Adipose tissue (tissue), 3 donors: ENCODE results near the gene ASZ1. TPM values are rescaled to one million over a fixed set of nuclear protein-coding genes. Genes with fewer than 3 reads are reported as not detected.

Source experiments
- H3K27ac ChIP-seq: one replicate; pipeline ENCODE4 v1.5.1; 2013; ENCODE audit warnings: low read depth, low read length
- WGBS, 3 donors: extraction: QIAGEN DNeasy Blood & Tissue Kit; methylation state at CpG; one replicate each; pipeline ENCODE4 v1.1.7; 2013; 5-methylcytosine and 5-hydroxymethylcytosine counted together
- polyA plus RNA-seq, 3 donors: library from polyadenylated mRNA; stranded (reverse); fragments of 200-250 nt; gene quantifications; one replicate each; pipeline ENCODE4 v1.2.3, GENCODE V29; 2013
- donor health status: healthy with polysubstance abuse.
- donor health status: Bipolar disorder and iron deficiency.
- donor health status: healthy.

The ASZ1 gene
- polyA plus RNA-seq, 3 donors, result not detected

DNA sequence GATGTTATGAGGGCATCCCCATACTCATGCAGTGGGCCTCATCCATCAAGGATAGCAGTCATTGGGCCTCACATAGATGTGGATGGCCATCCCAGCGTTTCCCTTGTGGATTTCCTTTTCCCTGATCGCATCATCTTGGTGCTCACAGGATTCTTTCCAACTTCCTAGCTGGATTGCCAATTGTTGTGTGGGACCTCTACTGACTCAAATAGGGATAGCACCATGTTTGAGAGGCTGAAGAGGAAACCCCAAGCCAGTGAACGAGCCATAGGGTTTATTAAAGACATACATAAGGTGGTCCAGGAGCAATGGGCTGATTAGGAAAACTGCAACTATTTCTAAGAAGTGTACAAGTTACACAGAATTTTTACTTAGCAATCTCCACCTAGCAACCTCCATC is 21.8 kb downstream of the ASZ1 start:
- 74 to 76% (median 75%) methylated on average over 3 of the region's 3 CpGs for WGBS, 3 donors
- H3K27ac ChIP-seq, result no peak overlapping the region

DNA sequence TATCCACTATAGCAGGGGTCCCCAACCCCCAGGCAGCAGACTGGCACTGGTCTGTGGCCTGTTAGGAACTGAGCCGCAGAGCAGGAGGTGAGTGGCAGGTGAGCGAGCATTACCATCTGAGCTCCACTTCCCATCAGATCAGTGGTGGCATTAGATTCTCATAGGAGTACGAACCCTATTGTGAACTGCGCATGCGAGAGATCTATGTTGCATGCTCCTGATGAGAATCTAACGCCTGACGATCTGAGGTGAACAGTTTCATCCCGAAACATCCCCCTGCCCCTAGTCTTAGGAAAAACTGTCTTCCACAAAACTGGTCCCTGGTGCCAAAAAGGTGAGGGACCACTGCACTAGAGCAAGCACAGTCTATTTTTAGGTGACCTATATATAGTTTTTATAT is 23.6 kb downstream of the ASZ1 start:
- WGBS, 3 donors, result 92 to 94% (median 94%) methylated on average over 8 of the region's 8 CpGs
- no peak overlapping the region for H3K27ac ChIP-seq

DNA sequence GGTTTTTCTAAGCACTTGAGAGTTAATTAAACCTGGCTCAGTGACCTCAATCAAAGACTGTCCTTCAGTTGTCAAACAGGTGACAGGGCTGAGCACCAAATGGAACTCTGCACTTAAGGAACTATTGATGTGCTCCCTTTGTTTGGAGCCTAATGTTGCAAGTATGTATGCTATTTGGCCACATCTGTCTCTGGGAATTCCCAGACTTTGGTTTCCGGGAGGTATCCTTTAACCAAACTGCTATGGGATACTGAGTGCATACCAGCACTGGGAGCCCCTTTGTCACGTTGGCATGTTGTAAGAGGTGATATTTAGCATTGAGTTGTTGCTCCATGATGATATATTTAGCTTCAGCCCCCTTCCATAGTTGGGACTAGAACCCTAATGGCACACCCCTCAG is 25.2 kb downstream of the ASZ1 start:
- 60 to 72% (median 68%) methylated on average over 2 of the region's 2 CpGs for whole genome bisulfite sequencing, 3 donors
- no peak overlapping the region for H3K27ac ChIP-seq

DNA sequence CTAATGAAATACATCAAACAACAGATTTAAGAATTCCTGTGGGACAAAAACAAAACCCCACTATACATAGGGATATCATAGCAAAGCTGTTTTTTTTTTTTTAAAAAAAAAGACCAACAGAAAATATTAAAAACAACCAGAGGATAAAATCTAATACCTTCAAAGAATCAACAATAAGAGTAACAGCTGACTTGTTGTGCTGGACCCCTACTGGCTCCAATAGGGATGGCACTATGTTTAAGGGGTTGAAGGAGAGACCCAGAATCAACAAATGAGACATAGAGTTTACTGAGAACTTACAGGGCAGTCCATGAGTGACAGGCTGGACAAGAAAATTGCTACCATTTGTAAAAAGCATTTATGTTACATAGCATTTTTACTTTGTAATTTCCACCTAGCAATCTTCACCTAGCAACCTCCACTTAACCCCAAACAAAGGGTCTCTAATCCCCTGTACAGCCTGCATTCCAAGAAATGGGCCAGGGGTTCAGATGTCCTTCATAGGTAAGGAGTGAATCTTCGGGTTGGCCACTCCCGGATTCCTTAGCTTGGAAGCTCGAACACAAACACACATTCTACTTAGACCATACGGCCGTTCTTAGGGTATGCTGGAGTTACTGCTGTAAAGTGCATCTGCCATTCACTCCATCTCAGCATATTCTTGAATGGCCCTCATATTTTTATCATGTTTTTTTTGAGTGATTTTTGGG is 25.8 kb downstream of the ASZ1 start:
- WGBS, 3 donors, result 71 to 86% (median 84%) methylated on average over 5 of the region's 5 CpGs
- no peak overlapping the region for H3K27ac ChIP-seq

DNA sequence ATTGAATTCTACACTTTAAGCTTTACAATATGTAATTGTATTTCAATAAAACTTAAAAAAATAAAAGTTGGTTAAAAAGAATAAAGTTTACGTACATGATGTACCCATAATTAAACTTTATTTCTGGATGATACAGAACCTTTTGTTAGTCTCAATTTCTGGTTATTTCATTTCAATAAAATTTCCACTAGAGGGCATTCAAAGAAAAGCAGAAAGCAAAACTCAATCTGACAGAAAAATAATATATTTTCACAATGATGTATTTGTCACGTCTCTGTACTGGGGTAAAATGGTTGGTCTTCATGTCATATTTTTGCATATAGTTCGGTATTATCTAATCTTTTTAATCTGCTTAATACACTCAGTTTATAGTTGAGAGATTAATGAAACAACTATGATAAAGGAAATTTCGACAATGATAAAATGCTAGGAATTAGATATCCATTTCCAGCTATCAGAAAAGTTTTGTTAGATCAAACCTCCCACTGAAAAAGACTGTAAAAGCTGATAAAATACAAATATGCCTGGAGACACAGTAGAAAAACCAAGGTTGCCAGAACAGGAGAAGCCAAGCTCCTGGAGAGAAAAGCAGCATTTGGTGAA is 27.4 kb downstream of the ASZ1 start:
- WGBS, 3 donors, result 27 to 47% (median 46%) methylated on average over 4 of the region's 4 CpGs
- no peak overlapping the region for H3K27ac ChIP-seq

DNA sequence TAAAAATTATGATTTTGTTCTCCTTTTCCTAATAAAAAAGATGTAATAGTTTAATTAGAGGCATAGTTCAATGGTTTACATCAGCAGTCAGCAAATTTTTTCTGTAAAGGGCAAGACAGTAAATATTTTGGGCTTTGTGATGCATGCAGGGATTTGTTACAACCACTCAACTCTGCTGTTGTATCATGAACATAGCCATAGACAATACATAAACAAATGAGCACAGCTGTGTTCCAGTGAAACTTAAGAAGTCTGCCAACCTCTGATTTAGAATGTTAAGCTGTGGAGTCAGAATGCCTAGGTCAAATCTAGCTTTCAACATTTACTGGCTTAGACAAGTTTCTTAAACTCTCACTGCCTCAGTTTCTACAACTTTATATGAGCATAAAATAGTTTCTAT is 31.6 kb downstream of the ASZ1 start:
- no peak overlapping the region for H3K27ac ChIP-seq

DNA sequence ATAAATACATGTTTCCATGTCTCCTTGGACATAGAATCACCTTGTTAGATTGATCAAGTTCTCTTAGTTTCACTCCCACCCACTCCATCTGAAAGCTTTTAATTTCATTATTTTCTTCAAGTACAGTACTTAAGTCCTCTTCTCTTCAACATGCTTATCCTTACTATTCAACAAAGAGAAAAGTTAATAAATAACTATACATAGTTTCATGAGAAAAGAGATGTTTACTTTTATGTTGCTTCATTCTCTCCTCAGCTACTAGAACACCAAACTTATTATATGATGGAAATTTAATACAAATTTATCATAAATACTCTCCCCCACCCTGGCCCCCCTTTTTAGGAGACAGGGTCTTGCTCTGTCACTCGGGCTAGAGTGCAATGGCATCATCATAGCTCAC is 33.5 kb downstream of the ASZ1 start:
- H3K27ac ChIP-seq, result no peak overlapping the region
- WGBS, 3 donors, result 45 to 80% (median 68%) methylated on average over 1 of the region's 1 CpG

DNA sequence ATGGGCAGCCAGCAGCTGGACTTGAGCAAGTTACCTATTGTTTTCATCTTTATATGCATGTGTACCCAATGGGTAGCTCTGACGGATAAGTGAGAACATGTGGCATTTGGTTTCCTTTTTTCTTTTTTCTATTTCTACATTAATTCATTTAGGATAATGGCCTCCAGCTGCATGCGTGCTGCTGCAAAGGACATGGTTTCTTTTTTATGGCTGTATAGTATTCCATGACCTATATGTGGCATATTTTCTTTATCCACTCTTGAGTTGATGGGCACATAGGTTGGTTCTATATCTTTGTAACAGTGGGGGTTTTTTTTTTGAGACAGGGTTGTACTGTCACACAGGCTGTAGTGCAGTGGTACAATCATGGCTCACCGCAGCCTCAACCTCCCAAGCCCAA is 37.4 kb downstream of the ASZ1 start:
- WGBS, 3 donors, result 94 to 98% (median 98%) methylated on average over 3 of the region's 3 CpGs
- no peak overlapping the region for H3K27ac ChIP-seq

DNA sequence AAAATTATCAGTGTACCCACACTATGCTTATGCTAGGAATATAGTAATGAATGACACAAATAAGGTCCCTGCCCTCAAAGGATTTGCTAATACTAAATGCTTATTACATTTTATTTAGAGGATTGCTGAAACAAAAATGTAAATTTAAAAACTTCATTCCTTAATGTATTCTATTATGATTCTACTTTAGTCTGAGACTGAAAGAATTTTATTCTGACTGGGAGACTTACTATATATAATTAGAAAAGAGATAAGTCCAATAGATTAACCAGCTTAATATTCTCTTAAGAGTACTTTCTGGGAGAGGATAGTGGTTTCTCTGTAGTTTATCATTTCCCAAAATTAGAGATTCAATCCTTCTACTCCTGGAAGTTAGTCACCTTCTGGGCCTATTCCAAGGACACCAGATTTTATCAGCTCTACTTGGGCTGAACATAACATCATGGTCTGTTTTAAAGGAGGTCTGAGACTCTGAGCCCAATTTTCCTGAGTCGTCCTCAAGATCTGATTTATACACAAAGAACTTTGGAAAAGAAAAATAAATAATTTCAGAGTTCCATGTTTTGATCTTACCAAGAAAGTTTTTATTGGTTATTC is 41.1 kb downstream of the ASZ1 start:
- 58 to 88% (median 73%) methylated on average over 1 of the region's 1 CpG for WGBS, 3 donors
- H3K27ac ChIP-seq, result no peak overlapping the region

DNA sequence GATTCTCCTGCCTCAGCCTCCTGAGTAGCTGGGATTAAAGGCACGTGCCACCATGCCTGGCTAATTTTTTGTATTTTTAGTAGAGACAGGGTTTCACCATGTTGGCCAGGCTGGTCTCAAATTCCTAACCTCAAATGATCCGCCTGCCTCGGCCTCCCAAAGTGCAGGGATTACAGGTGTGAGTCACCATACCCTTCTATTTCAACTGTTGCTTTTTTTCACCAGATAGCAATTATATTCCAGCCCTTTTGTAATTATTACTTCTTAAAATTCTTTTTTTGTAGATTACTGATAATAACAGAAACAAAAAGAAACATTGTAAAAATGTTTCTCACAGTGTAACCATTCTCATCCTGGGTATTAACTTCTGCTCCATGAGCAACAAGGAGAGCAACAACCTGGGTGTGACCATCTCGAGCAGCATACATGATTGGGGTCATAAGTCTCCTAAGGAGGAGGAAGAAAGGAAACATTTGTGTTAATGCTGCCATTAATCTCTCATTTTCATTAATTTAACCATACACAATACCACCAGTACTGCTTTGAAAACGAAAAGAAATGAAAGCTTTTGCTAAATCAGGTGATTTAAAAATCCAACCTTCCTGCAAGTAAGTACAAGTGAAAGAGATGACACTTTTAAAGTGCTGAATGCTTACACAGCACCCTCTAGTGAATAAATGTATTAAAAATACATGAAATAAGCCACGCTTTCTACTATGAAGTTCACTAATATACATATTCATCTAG is 41.8 kb downstream of the ASZ1 start:
- 52 to 56% (median 53%) methylated on average over 6 of the region's 6 CpGs for WGBS, 3 donors
- no peak overlapping the region for H3K27ac ChIP-seq

DNA sequence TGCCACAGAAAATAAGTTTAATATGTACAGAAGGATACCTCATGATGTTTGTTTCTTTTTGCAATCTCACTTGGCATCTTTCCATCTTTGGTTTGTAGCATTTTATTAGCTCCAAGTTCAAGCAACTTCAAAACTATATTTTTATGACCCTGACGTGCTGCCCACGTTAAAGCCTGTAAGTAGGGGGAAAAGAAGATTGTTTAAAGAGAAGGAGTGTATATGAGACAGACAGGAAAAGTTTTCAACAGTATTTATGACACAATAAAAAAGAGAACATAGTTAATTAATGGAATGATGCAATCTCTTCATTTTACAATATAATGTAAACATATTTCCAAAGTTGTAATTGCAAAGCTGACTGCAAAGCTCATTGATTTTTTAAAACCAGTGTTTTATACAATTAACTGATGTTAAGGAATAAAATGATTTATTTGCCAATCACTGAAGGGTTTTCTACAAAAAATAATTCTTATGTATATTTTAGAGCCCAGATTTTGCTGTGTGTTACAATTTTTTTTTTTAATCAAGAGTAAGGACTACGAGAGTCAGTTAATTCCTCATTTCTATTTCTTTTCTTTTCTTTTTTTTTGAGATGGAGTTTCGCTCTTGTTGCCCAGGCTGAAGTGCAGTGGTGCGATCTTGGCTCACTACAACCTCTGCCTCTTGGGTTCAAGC is 42.5 kb downstream of the ASZ1 start:
- 63 to 74% (median 69%) methylated on average over 5 of the region's 5 CpGs for WGBS, 3 donors
- no peak overlapping the region for H3K27ac ChIP-seq

DNA sequence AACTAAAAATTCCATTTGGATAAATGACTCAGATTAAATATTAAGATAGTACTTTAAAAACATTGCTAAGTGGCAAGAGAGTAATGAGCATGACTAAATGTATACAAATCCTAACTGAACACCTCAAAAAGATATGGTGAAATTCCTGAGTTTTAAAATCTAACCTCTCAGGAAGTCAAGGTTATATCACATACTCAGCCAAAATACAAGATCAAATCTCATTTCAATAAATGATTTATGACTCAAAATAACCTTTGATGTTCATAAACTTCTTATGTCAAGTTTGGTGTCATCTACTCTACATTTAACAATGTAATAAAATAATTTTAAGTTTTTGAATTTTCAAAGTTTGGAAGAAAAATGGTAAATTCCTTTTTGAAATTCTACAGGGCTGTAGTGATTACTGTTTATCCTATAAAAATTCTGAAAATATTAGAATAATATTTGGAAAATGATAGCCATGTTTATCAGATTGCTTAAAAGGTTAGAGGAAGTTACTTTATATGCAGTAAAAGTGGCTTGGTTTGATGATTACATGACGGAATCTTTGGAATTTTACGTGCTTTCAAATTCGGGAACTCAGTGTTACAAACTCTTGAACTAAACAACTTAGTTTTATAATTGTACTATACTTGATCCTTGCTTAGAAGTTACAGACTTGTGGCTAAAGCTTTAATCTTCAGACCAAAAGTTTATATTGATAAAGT is 43.7 kb downstream of the ASZ1 start:
- 57 to 78% (median 75%) methylated on average over 3 of the region's 3 CpGs for WGBS, 3 donors
- no peak overlapping the region for H3K27ac ChIP-seq

DNA sequence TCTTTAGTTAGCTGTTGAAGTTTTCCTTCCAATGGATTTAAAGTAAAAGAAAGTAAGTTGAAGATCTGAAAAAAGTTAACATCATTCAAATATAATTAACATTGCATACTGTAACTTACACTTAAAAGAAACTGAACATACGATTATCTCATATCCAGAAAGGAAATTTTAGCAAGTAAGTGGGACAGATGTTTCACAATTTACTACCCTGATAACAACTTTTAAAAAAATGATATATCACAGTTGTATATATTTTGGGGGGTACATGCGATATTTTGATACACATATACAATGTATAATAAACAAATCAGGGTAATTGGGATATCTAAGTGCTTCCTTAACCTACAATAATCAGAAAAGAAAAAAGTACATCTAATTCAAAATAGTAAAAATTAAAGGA is 44.2 kb downstream of the ASZ1 start:
- H3K27ac ChIP-seq, result no peak overlapping the region
- 75 to 83% (median 77%) methylated on average over 2 of the region's 2 CpGs for WGBS, 3 donors

DNA sequence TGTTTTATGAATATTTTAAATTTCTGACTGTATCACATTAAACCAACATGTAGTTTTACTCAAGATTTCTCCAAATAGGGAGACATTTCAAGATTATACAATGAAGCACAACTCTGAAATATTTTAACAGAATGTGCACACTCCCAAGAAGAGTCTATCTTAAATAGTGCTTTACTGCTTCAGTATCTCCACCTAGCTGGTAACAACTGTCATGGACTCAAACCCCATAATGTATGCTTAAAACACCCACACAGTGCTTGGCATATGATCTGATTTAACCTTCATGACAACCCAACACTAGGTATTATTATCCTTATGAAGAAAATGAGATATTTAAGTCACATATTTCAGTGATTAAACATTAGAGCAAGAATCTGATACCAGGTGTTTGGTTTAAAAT is 45.9 kb downstream of the ASZ1 start:
- H3K27ac ChIP-seq, result no peak overlapping the region

DNA sequence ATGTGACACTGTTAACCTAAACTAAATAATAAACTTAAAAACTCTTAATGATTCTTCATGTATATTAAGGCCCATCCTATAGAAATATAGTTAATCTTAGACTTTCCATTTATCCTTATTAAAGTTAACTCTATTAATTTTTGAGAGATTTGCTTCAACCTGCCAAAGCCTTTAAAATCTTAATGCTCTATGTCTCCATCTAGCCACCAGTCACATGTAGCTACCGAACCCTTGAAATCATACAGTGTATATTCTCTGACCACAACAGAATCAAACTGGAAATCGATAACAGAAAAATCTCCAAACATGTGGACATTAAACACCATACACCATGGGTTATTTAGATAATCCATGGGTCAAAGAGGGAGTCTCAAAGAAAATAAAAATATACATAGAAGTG is 51.9 kb downstream of the ASZ1 start:
- 66 to 77% (median 70%) methylated on average over 2 of the region's 2 CpGs for WGBS, 3 donors
- no peak overlapping the region for H3K27ac ChIP-seq

DNA sequence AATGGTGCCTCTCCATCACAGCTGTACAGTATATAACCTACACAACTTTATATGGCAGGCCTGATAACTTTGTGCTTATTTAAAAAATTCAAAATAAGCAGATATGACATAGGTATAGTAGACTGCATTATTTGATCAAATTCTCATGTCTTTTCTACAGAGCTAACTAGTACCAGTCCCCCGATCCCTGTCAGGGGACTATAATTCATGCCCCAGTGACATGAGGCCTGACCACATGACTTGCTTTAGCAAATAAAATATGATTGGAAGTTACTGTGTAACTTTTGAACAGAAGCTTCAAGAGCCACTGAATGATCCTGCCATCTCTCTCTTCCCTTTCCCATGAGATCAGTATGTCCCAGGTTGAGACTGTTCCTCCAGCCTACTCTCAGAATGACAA is 55.2 kb downstream of the ASZ1 start:
- 58 to 87% (median 84%) methylated on average over 1 of the region's 1 CpG for WGBS, 3 donors
- H3K27ac ChIP-seq, result no peak overlapping the region

DNA sequence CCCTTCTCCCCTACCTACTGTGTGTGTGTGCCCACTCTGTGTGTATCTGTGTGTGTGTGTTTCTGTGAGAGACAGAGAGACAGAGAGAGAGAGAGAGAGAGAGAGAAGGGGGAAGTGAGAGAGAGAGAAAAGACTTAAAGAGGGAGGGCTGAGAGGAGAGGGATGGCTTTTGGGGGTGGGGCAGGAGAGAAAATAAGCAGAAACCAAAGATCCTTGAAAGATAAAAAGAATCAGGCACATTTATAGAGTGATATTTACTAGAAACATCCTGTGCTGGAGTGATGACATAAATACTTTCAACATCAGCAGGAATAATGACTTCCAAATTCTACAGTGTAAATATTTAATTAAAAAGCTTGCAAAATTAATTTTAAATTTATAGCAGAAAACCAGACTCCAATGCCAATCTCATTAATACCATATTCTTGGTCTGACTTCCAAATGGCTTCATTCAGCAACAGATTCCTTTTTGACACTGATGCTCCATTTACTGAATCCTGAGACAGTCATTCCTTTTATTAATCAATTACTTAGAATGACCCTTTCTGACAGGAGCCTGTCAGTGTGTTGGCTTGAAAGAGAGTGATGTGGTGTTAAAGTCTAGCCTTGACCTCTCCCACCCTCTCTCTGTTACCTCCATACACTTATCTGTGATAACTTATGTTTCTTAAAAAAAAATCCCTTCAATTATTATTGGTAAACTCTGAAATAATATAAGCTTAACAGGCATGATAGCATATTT is 62.8 kb downstream of the ASZ1 start:
- no peak overlapping the region for H3K27ac ChIP-seq

DNA sequence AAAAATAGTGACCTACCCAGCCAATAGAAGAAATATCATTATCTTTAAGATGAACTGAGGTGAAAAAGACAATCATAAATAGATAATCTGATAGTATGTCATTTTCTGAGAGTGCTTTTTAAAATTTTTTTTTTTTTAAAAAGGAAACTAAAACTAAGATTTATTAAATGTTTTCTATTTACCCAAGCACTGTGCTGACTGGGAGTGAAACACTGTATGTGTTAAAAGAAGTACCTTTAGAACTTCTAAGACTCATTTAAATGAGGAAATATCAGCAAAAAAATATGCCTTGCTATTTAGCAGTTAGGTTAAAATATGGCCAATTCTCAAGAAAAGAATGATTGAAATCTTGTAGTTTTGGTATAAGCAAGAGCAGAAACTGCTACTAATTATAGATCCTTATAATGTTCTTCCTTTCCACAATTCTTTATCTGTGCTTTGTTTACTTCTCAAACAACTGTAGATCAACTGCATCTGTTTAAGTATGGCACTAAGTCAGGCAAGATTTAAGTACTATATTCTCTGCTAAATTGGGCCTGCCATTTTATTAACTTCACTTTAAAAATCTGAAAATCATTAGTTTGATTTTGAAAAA is 64.9 kb downstream of the ASZ1 start:
- no peak overlapping the region for H3K27ac ChIP-seq
